ENCODE measurements around the gene RFTN1. TPM values are rescaled to one million over a fixed set of nuclear protein-coding genes. Genes with fewer than 3 reads are reported as not detected.

The RFTN1 gene
- total and polyA plus RNA-seq, 10 of the 15 experiments (the other 5 are each of a cell fraction or from before 2014, with no cell fraction given), result 20.6 to 213 (median 147) TPM

DNA sequence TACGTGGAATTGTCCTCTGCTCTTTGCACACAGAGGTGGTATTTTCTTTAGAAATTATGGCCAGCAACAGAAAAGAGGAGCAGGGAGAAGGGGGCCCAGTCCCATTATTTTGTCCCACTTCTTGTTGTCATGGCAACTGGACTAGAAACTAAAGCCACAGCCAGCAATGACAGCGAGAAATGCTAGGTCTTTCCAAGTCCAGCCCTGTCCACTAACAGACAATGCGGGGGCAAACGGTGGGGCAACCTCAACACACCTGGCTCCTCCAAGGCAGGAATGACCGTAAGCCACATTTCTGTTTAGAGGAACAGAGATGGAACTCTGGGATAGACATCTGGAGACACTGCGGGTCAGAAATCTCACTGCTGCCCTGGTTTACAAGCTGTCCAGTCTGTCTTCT, 107.3 kb downstream of the RFTN1 start:
- ATAC-seq (peak; percentile 5; the same call in 2 of the 3 replicates), FAIRE-seq (no peak), DNase-seq (ENCODE audit: low read depth, low spot score) (no peak)
- ChIA-PET RAD21 (ENCODE audit: unreplicated experiment) (interaction anchor here (1.2 to 1.8 kb wide), 3 partner anchors 16 to 37 kb away, joined by 3 read pairs; no protein-coding TSS in a partner anchor), CTCF (interaction anchor here (1.3 kb wide), 1 partner anchor 13 kb away, joined by 4 read pairs; no protein-coding TSS in a partner anchor), POLR2A (interaction anchor here (1.0 to 1.4 kb wide), 3 partner anchors 9 to 110 kb away, joined by 3 to 5 read pairs (median 4); no protein-coding TSS in a partner anchor), SMC1A (ENCODE audit: uncharacterized antibody, unreplicated experiment) (interaction anchor here (1.0 to 4.3 kb wide), 8 partner anchors 11 to 110 kb away, joined by 3 to 24 read pairs (median 6); no protein-coding TSS in a partner anchor)
- no peaks in the 10 kb centered on the region for H3K27me3 ChIP-seq (replicated peaks in 1 of 2; ENCODE audit: control insufficient read depth in 2 of 2, insufficient read depth in 2 of 2, low read length in 1 of 2)
- no peak overlapping the region; the same call in 1 of the 2 replicates for H3K4me2 ChIP-seq (ENCODE audit: control insufficient read depth, insufficient read depth)
- H3K36me3 ChIP-seq (ENCODE audit: control insufficient read depth in 2 of 2, insufficient read depth in 2 of 2, low read length in 1 of 2), result peaks cover 19 to 23% of the 10 kb centered on the region in 2 experiments
- whole genome bisulfite sequencing (ENCODE audit: insufficient coverage, insufficient replicate concordance, low lambda C conversion rate, missing lambda C conversion rate), result 71% methylated on average over 6 of the region's 6 CpGs
- H3K9ac ChIP-seq (ENCODE audit: control insufficient read depth, insufficient read depth, low read length), result no peak overlapping the region
- in situ Hi-C loops (cut with MboI), result no loop called here
- no peaks in the 10 kb centered on the region for H4K20me1 ChIP-seq (ENCODE audit: control insufficient read depth, insufficient read depth)
- peaks cover 23% of the 10 kb centered on the region for H3K4me1 ChIP-seq (ENCODE audit: control insufficient read depth, insufficient read depth, low read length)
- no peak overlapping the region for H2AFZ ChIP-seq (ENCODE audit: control insufficient read depth, low read depth, low read length)
- no peaks in the 10 kb centered on the region; the same call in 2 of the 3 replicates for H3K9me3 ChIP-seq (replicated peaks; ENCODE audit: control insufficient read depth, insufficient read depth, low read length)
- H3K27ac ChIP-seq (ENCODE audit: control insufficient read depth, insufficient read depth), result peak overlapping the region; percentile 25; the same call in 1 of the 2 replicates
- TF ChIP-seq SP1 (IDR thresholded peaks at IDR 0.05; ENCODE audit: low read depth, low read length) (no peak), BMI1 (IDR thresholded peaks at IDR 0.05; ENCODE audit: borderline replicate concordance) (peak; percentile 80)
- intact Hi-C loops (cut with micrococcal nuclease; ENCODE audit: unreplicated experiment), result no loop called here
- peaks cover 23% of the 10 kb centered on the region for H3K79me2 ChIP-seq (ENCODE audit: control insufficient read depth, insufficient read depth, low read length)
- no TSS peak for BruUV-seq (replicated peaks)
- H3K4me3 ChIP-seq, result no peak overlapping the region

DNA sequence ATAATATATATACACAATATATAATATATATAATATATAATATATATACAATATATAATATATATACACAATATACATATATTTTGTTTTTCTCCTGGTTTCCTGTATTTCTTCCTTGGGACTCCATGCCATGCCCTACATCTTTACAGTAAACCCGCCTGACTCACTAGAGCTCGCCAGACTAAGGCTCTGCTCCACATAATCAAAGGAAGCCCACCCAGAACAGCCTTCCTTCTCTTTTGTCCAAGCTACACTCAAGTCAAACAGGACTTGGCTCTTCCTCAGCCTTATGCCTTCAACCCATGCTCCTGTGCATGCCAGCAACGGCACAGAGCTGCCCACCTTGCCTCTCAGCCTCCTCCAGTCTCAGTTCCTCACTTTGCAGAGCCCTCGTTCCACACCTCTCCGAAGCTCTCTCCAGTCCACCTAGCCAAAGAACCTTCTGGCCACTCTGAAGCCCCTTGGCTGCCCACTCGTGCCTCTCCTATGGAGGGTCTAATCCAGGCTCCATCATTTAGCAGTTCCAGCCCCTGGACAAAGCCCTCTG, 109.1 kb downstream of the RFTN1 start:
- Histone ChIP-seq H3K4me3 (no peak overlapping the region), H4K20me1 (ENCODE audit: control insufficient read depth, insufficient read depth) (no peaks in the 10 kb centered on the region), H2AFZ (ENCODE audit: control insufficient read depth, low read depth, low read length) (no peak overlapping the region), H3K9me3 (replicated peaks; ENCODE audit: control insufficient read depth, insufficient read depth, low read length) (no peaks in the 10 kb centered on the region; the same call in 2 of the 3 replicates), H3K9ac (ENCODE audit: control insufficient read depth, insufficient read depth, low read length) (no peak overlapping the region), H3K4me2 (ENCODE audit: control insufficient read depth, insufficient read depth) (no peak overlapping the region), H3K4me1 (ENCODE audit: control insufficient read depth, insufficient read depth, low read length) (peaks cover 28% of the 10 kb centered on the region), H3K27ac (ENCODE audit: control insufficient read depth, insufficient read depth) (no peak overlapping the region), H3K79me2 (ENCODE audit: control insufficient read depth, insufficient read depth, low read length) (peaks cover 21% of the 10 kb centered on the region), H3K27me3 (replicated peaks in 1 of 2; ENCODE audit: control insufficient read depth in 2 of 2, insufficient read depth in 2 of 2, low read length in 1 of 2) (no peaks in the 10 kb centered on the region), H3K36me3 (ENCODE audit: control insufficient read depth in 2 of 2, insufficient read depth in 2 of 2, low read length in 1 of 2) (peaks cover 19 to 26% of the 10 kb centered on the region in 2 experiments)
- in situ Hi-C loops (cut with MboI) (no loop called here), intact Hi-C loops (cut with micrococcal nuclease; ENCODE audit: unreplicated experiment) (no loop called here)
- DNase-seq (ENCODE audit: low read depth, low spot score) (no peak), FAIRE-seq (no peak), ATAC-seq (peak; percentile 19)
- no TSS peak for BruUV-seq (replicated peaks)
- WGBS (ENCODE audit: insufficient coverage, insufficient replicate concordance, low lambda C conversion rate, missing lambda C conversion rate), result 38% methylated on average over 5 of the region's 6 CpGs
- TF ChIP-seq CREM (IDR thresholded peaks at IDR 0.05; ENCODE audit: low read depth) (no peak), SPI1 (IDR thresholded peaks at IDR 0.05; ENCODE audit: borderline replicate concordance, insufficient read depth, low read depth, low read length) (peak; percentile 32; the same call in 1 of the 2 replicates)
- CTCF ChIA-PET, result interaction anchor here (0.8 to 1.1 kb wide), 3 partner anchors 10 to 45 kb away, joined by 3 to 4 read pairs (median 3); no protein-coding TSS in a partner anchor
- POLR2A ChIA-PET, result interaction anchor here (0.6 to 1.4 kb wide), 4 partner anchors 11 to 433 kb away, joined by 4 to 6 read pairs (median 4); no protein-coding TSS in a partner anchor
- SMC1A ChIA-PET (ENCODE audit: uncharacterized antibody, unreplicated experiment), result interaction anchor here (0.7 to 4.3 kb wide), 13 partner anchors 10 to 121 kb away, joined by 3 to 24 read pairs (median 3); no protein-coding TSS in a partner anchor
- RAD21 ChIA-PET (ENCODE audit: unreplicated experiment), result interaction anchor here (0.6 to 2.0 kb wide), 10 partner anchors 9 to 136 kb away, joined by 3 to 6 read pairs (median 4); no protein-coding TSS in a partner anchor
